HG03565 (cell line): ENCODE results near the gene SLC16A4.

Experiments used
- ATAC-seq: cut with Tn5 transposase; IDR thresholded peaks from one replicate; pipeline ENCODE4 v1.9.1; 2021; ENCODE audit warnings: mild to moderate bottlenecking, moderate library complexity; ENCODE audit not compliant: unreplicated experiment

The SLC16A4 gene

DNA sequence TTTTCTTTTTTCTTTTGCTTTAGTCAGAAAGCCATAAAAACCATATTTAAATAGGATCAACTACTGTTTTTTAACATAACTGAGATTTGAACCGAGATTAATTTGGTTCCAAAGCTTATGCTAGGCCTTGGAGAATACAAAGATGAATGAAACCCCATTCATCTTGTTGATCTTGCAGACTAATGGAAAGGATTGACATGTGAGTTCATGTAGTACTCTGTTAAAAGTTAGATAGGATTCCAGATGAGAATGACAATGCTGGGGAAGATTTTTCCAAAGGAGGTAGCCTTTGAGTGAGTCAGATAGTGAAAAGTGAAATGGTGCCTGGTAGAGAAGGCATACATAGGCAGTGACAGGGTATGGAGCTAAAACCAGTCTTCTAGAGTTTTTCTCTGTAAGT lies 29.0 kb downstream of the SLC16A4 start:
- no peak for ATAC-seq

- ATAC-seq = no peak
These were observed 30.4 kb downstream of the SLC16A4 start for GRCh38 chr1:110360431-110360830.

DNA sequence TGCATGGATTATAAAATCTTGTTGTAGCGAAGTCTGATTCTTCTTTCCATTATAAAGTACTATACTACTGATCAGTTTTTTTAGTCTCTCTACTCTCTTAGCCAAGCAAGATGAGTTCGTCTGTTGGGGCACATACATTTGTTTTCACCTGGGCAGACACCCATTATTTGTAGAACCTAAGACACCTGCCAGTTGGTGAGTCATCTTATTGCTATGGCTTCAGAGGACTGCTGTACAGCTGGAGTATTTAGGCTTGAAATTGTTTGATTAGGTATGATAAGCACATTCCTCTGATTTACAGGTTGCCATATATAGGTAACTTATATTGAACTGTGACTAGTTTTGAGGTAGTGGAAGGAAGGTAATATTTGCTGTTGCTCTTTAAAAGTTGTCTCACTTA lies 34.4 kb downstream of the SLC16A4 start:
- ATAC-seq = no peak

DNA sequence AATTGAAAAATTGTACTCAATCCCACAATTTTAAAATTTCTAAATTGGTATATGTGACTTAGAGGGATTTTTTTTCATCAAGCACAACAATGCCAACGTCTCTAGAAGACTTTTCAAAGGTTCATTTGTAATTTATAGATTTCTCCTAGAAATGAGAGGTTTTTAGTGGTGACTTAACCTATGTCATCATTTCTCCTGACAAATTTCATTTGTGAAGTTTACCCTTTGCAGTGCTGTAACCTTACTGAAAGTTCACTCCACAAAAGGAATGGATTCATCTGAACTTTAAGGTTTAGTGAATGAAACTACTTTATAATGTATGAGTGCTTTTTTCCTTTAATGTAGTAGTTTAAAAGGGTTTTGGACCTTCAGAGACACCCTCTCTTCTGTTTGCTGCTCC lies 35.5 kb downstream of the SLC16A4 start:
- no peak for ATAC-seq

- no peak for ATAC-seq
These were observed 40.5 kb downstream of the SLC16A4 start for GRCh38 chr1:110350360-110350759.

DNA sequence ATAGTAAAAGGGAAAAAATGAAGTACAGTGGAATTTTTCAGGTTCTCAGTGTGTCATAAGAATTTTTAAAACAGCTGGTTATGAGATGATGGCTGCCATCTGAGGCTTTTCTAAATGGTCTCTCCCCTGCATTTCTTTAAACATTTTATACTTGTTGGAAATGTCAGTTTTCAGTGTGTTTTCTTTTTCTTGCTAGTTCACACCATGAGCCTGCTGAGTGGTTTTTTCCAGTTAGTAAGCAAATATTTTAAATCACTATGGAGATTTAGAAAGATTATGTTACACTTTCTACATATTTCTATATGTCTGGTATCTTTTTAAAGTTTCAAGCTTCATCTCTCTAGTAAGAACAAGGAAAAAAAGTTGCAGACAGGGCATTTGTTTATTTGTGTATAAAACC lies 42.1 kb downstream of the SLC16A4 start:
- no peak for ATAC-seq

GRCh38 chr1:110348050-110348449 lies 42.8 kb downstream of the SLC16A4 start:
- no peak for ATAC-seq

GRCh38 chr1:110347182-110347893 lies 43.5 kb downstream of the SLC16A4 start:
- no peak for ATAC-seq

GRCh38 chr1:110346690-110347089 lies 44.1 kb downstream of the SLC16A4 start:
- no peak for ATAC-seq

DNA sequence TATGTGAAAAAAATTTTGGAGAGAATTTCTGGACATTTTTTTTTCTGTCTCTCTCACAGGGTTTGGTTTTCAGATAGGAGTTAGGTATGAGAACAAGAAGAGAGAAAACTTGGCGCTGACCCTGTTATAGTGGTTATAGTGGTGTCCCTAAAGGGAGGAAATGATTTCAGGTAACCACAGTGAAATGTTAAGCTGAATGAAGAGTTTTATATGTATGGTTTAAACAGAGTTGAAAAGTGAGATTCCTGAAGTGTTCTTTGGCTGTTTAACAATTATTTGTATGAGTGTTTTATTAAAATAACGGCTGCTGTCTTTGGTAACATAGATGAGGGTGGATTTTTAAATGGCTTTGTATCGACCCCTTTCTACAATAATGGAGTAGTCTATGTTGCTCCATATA lies 45.3 kb downstream of the SLC16A4 start:
- no peak for ATAC-seq

GRCh38 chr1:110344152-110344551 lies 46.7 kb downstream of the SLC16A4 start:
- no peak for ATAC-seq

GRCh38 chr1:110343249-110343648 lies 47.6 kb downstream of the SLC16A4 start:
- ATAC-seq = no peak

DNA sequence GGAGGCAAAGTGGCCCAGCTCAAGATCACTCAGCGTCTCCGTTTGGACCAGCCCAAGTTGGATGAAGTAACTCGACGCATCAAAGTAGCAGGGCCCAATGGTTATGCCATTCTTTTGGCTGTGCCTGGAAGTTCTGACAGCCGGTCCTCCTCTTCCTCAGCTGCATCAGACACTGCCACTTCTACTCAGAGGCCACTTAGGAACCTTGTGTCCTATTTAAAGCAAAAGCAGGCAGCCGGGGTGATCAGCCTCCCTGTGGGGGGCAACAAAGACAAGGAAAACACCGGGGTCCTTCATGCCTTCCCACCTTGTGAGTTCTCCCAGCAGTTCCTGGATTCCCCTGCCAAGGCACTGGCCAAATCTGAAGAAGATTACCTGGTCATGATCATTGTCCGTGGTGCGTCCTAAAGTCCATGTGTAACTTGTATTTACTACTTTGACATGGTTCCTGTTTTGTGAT lies 48.9 kb downstream of the SLC16A4 start:
- no peak for ATAC-seq

DNA sequence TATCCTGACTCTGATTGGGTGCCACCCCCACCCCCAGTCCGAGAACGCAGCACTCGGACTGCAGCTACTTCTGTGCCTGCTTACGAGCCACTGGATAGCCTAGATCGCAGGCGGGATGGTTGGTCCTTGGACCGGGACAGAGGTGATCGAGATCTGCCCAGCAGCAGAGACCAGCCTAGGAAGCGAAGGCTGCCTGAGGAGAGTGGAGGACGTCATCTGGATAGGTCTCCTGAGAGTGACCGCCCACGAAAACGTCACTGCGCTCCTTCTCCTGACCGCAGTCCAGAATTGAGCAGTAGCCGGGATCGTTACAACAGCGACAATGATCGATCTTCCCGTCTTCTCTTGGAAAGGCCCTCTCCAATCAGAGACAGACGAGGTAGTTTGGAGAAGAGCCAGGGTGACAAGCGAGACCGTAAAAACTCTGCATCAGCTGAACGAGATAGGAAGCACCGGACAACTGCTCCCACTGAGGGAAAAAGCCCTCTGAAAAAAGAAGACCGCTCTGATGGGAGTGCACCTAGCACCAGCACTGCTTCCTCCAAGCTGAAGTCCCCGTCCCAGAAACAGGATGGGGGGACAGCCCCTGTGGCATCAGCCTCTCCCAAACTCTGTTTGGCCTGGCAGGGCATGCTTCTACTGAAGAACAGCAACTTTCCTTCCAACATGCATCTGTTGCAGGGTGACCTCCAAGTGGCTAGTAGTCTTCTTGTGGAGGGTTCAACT lies 49.5 kb downstream of the SLC16A4 start:
- no peak for ATAC-seq

GRCh38 chr1:110340207-110340468 lies 50.7 kb downstream of the SLC16A4 start:
- no peak for ATAC-seq

DNA sequence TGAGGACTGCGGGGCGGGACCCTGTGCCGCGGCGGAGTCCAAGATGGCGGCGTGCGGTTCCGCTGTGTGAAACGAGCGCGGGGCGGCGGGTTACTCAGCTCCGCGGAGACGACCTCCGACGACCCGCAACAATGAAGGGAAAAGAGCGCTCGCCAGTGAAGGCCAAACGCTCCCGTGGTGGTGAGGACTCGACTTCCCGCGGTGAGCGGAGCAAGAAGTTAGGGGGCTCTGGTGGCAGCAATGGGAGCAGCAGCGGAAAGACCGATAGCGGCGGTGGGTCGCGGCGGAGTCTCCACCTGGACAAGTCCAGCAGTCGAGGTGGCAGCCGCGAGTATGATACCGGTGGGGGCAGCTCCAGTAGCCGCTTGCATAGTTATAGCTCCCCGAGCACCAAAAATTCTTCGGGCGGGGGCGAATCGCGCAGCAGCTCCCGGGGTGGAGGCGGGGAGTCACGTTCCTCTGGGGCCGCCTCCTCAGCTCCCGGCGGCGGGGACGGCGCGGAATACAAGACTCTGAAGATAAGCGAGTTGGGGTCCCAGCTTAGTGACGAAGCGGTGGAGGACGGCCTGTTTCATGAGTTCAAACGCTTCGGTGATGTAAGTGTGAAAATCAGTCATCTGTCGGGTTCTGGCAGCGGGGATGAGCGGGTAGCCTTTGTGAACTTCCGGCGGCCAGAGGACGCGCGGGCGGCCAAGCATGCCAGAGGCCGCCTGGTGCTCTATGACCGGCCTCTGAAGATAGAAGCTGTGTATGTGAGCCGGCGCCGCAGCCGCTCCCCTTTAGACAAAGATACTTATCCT lies 51.2 kb downstream of the SLC16A4 start:
- ATAC-seq = no peak

DNA sequence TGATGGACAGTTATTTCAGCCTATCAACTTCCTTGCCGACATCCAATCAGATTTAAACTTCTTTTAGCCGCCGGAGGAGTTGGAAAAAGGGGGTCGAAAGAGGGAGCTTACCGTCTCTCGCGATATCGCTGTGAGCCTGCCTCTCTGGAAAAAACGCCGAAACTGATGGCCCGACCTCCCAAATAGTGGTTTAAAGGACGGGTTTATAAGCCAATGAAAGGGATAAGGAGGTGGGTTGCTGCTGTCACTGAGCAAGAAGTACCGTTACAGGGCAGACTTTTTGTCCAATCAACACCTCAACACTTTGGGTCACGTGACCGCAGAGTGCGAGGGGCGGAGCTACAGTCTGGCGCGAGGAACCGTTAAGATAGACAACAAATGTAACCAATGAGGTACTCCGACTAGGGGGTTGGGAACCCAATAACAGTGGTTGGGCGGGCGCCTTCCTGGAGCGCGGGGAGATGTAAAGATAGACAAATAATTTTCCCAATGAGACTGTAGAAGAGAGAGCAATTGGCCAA lies 51.9 kb downstream of the SLC16A4 start, which contains the start of gene RBM15:
Gene RBM15 (plus strand): TSS at position 492 of the 521 bp plus-strand sequence. CDS start 29 bp downstream, at position 521.
- ATAC-seq = peak; percentile 71

GRCh38 chr1:110338309-110338885 lies 52.4 kb downstream of the SLC16A4 start:
- peak; percentile 60 for ATAC-seq

DNA sequence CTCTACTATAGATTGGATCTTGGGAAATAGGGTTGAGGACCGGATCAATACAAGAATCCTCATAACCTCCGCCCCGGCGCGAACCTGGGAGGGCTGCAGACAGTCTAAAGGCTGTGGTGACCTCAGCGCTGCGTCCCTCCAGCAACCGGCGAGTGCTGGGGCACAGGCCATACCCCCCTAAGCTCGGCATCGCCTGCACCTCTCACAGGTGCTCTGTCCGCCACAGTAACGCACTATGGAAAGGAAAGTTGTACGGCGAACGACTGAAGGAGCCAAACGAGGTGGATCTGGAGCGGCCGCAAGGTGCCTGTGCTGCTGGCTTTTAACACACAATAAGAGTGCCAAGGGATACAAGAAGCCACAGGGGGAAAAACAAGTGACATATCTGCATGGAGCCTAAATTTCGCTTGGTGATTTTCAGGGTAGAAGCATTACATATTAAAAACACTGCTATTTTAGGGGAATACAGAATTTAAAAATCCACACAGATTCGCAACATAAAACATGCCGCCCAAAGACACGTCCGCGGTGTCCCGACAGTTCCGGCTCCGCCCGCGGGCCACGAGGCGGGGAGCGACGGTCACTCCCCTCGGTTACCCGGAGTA lies 53.0 kb downstream of the SLC16A4 start:
- ATAC-seq = no peak

- no peak for ATAC-seq
These were observed 54.4 kb downstream of the SLC16A4 start for GRCh38 chr1:110336300-110337039.
